SH-SY5Y (cell line): ENCODE results near the gene ADGRA1.

Source experiments
- GATA2 ChIP-seq: IDR thresholded peaks from 2 replicates; pipeline ENCODE4 v1.6.1; 2011; ENCODE audit warnings: mild to moderate bottlenecking, low read depth, low read length
- GATA3 ChIP-seq: IDR thresholded peaks from 2 replicates; pipeline ENCODE4 v1.6.1; 2011; ENCODE audit warnings: low read depth, mild to moderate bottlenecking, low read length, moderate library complexity

GRCh38 chr10:133091316-133091715, 3.6 kb downstream of the ADGRA1 start:
- TF ChIP-seq GATA3 (no peak), GATA2 (no peak)
